DND-41 (cell line): ENCODE data around the gene SLAMF7.
A peak's percentile ranks its signal among the peaks of the same experiment; 100 is the strongest.

Source experiments
- ATAC-seq: fragments of 200-7000 bp; cut with Tn5 transposase; 3 replicates; pipeline ENCODE4 v1.9.1; 2021; ENCODE audit warnings: low read depth; ENCODE audit not compliant: insufficient read depth
- DNase-seq: peaks from one replicate; pipeline ENCODE4 v3.0.0-alpha.2; 2020
- H2AFZ ChIP-seq: 2 replicates; pipeline ENCODE4 v1.6.0; 2012; ENCODE audit warnings: low read depth, low read length
- H3K27ac ChIP-seq: 2 replicates; pipeline ENCODE4 v1.5.1; 2012; ENCODE audit warnings: low read length, inconsistent platforms
- H3K27me3 ChIP-seq: fragments of 200-600 bp; sonication (generic); 2 replicates; pipeline ENCODE4 v1.6.0; 2012; ENCODE audit warnings: low read length, mild to moderate bottlenecking, inconsistent platforms; ENCODE audit not compliant: insufficient read depth, poor library complexity
- H3K36me3 ChIP-seq: 2 replicates; pipeline ENCODE4 v1.5.1; 2012; ENCODE audit warnings: low read length, inconsistent platforms; ENCODE audit not compliant: insufficient read depth
- H3K4me1 ChIP-seq: 2 replicates; pipeline ENCODE4 v1.5.1; 2012; ENCODE audit warnings: mild to moderate bottlenecking, low read length; ENCODE audit not compliant: insufficient read depth
- H3K4me2 ChIP-seq: 2 replicates; pipeline ENCODE4 v1.6.0; 2012; ENCODE audit warnings: mild to moderate bottlenecking, moderate library complexity, low read length, inconsistent platforms; ENCODE audit not compliant: insufficient read depth
- H3K4me3 ChIP-seq, 2 experiments: fragments of 200-600 bp in 1 of 2; shearing (Covaris generic) in 1 of 2; 2 replicates each; pipeline ENCODE4 v1.5.1; 2012 to 2016; ENCODE audit warnings: inconsistent platforms in 2 of 2, low read length in 2 of 2, mild to moderate bottlenecking in 2 of 2, low read depth in 1 of 2, moderate library complexity in 1 of 2
- H3K79me2 ChIP-seq: 2 replicates; pipeline ENCODE4 v1.6.0; 2012; ENCODE audit warnings: low read length, inconsistent platforms; ENCODE audit not compliant: insufficient read depth
- H3K9ac ChIP-seq: 2 replicates; pipeline ENCODE4 v1.6.0; 2012; ENCODE audit warnings: low read depth, mild to moderate bottlenecking, inconsistent platforms, low read length, moderate library complexity
- H3K9me3 ChIP-seq: 2 replicates; pipeline ENCODE4 v1.5.1; 2012; ENCODE audit warnings: low read length, moderate library complexity, mild to moderate bottlenecking, inconsistent platforms; ENCODE audit not compliant: insufficient read depth, severe bottlenecking
- H4K20me1 ChIP-seq: 2 replicates; pipeline ENCODE4 v1.6.0; 2012; ENCODE audit warnings: low read length; ENCODE audit not compliant: insufficient read depth
- CTCF ChIP-seq: IDR thresholded peaks from 2 replicates; pipeline ENCODE4 v1.5.1; 2012; ENCODE audit warnings: borderline replicate concordance, low read length, moderate library complexity, mild to moderate bottlenecking; ENCODE audit not compliant: poor library complexity, severe bottlenecking; ENCODE audit errors: extremely low read depth
- EZH2 ChIP-seq: IDR thresholded peaks from 3 replicates; pipeline ENCODE4 v1.6.1; 2012; ENCODE audit warnings: borderline replicate concordance, low read depth, mild to moderate bottlenecking, moderate library complexity, low read length, inconsistent platforms; ENCODE audit not compliant: severe bottlenecking

Gene SLAMF7

GRCh38 chr1:160795951-160796383 lies 56.9 kb downstream of the SLAMF7 start, which contains the start of gene LY9:
TSS of gene LY9 (plus strand) at chr1:160796174. CDS start at chr1:160796188, 14 bp downstream.
- peak within 1 kb of the TSS; percentile 23; the same call in 1 of the 2 replicates for H3K9ac ChIP-seq
- H3K4me3 ChIP-seq = no peak within 1 kb of the TSS

GRCh38 chr1:160797271-160797709 lies 58.2 kb downstream of the SLAMF7 start:
- no peaks in the 10 kb centered on the region for H3K36me3 ChIP-seq
- DNase-seq = no peak
- no peaks in the 10 kb centered on the region for H3K79me2 ChIP-seq
- peak overlapping the region; percentile 25 for H2AFZ ChIP-seq
- peak overlapping the region; percentile 23 for H3K9ac ChIP-seq
- no peak overlapping the region for H3K4me3 ChIP-seq
- no peak for ATAC-seq
- no peaks in the 10 kb centered on the region for H3K9me3 ChIP-seq
- no peaks in the 10 kb centered on the region for H4K20me1 ChIP-seq
- peaks cover 70% of the 10 kb centered on the region for H3K4me1 ChIP-seq
- H3K27me3 ChIP-seq = no peaks in the 10 kb centered on the region
- peak overlapping the region; percentile 28 for H3K4me2 ChIP-seq
- TF ChIP-seq EZH2 (no peak), CTCF (no peak)
- peak overlapping the region; percentile 75 for H3K27ac ChIP-seq

More at GRCh38 chr1:160795951-160796383, 56.9 kb downstream of the SLAMF7 start, which contains the start of gene LY9:
- Histone ChIP-seq H2AFZ (peak within 1 kb of the TSS; percentile 34; the same call in 1 of the 2 replicates), H3K79me2 (no peaks in the 10 kb centered on the region), H3K27me3 (no peaks in the 10 kb centered on the region), H3K36me3 (no peaks in the 10 kb centered on the region), H3K9me3 (no peaks in the 10 kb centered on the region), H3K27ac (peak within 1 kb of the TSS; percentile 75), H3K4me1 (peaks cover 57% of the 10 kb centered on the region), H4K20me1 (no peaks in the 10 kb centered on the region), H3K4me2 (peak within 1 kb of the TSS; percentile 23)
- DNase-seq (peak; percentile 77), ATAC-seq (peak; percentile 77)
- TF ChIP-seq CTCF (peak; percentile 17), EZH2 (no peak)

- peak overlapping the region; percentile 46 for H3K9ac ChIP-seq
- H3K36me3 ChIP-seq = no peaks in the 10 kb centered on the region
- H3K4me3 ChIP-seq = no peak overlapping the region
- peaks cover 70% of the 10 kb centered on the region for H3K4me1 ChIP-seq
- TF ChIP-seq CTCF = no peak
- TF ChIP-seq EZH2 = no peak
- peak overlapping the region; percentile 75 for H3K27ac ChIP-seq
- H3K27me3 ChIP-seq = no peaks in the 10 kb centered on the region
- H3K79me2 ChIP-seq = no peaks in the 10 kb centered on the region
- H3K9me3 ChIP-seq = no peaks in the 10 kb centered on the region
- DNase-seq (peak; percentile 85), ATAC-seq (peak; percentile 85)
- peak overlapping the region; percentile 58 for H2AFZ ChIP-seq
- peak overlapping the region; percentile 28 for H3K4me2 ChIP-seq
- H4K20me1 ChIP-seq = no peaks in the 10 kb centered on the region
Observed at GRCh38 chr1:160797861-160798273, 58.8 kb downstream of the SLAMF7 start.
